Suprapubic skin (tissue), 4 donors: ENCODE data around the gene ZAR1.

Experiments
- EP300 ChIP-seq: sonication (generic); formaldehyde crosslinking; IDR thresholded peaks from one replicate; pipeline ENCODE4 v1.6.1; 2017; ENCODE audit warnings: antibody characterized with exemption
- POLR2A ChIP-seq, 2 donors: fragments of 450-650 bp; IDR thresholded peaks; one replicate each; pipeline ENCODE4 v1.6.1; 2017; ENCODE audit warnings: antibody characterized with exemption in 2 of 2, mild to moderate bottlenecking in 2 of 2, moderate library complexity in 2 of 2
- POLR2AphosphoS5 ChIP-seq, 3 donors: sonication (generic); formaldehyde crosslinking; IDR thresholded peaks; one replicate each; pipeline ENCODE4 v1.6.1; 2017; ENCODE audit warnings: antibody characterized with exemption in 3 of 3
- TF ChIP-seq, protein P1 (sequence below), 2 donors: fragments of 200-600 bp in 1 of 2; fragments of 450-650 bp in 1 of 2; sonication (generic) in 1 of 2; IDR thresholded peaks; one replicate each; pipeline ENCODE4 v1.5.1; 2016 to 2019; ENCODE audit warnings: antibody characterized with exemption in 2 of 2, mild to moderate bottlenecking in 1 of 2, moderate library complexity in 1 of 2

DNA sequence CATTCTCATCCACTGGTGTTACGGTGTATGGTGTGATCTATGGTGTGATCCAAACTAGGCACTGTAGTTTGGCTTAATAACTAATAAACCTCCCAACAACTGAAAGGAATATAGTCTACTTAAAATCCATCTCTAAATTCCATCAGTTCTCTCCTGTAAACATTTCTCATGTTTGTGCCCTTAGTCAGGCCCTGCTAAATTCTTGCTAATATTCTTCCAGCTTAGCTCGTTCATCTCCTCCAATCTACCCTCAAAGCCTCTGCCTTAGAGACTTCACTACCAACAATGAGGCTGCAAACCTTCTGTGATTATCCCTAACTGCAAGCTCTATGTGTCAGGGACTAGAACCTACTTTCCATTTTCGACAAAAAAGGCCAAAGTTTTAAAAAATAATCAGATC is 28.1 kb downstream of the ZAR1 start:
- no peak for TF ChIP-seq POLR2A (IDR thresholded peaks at IDR 0.05)
- TF ChIP-seq EP300: no peak
- TF ChIP-seq, protein P1, sequence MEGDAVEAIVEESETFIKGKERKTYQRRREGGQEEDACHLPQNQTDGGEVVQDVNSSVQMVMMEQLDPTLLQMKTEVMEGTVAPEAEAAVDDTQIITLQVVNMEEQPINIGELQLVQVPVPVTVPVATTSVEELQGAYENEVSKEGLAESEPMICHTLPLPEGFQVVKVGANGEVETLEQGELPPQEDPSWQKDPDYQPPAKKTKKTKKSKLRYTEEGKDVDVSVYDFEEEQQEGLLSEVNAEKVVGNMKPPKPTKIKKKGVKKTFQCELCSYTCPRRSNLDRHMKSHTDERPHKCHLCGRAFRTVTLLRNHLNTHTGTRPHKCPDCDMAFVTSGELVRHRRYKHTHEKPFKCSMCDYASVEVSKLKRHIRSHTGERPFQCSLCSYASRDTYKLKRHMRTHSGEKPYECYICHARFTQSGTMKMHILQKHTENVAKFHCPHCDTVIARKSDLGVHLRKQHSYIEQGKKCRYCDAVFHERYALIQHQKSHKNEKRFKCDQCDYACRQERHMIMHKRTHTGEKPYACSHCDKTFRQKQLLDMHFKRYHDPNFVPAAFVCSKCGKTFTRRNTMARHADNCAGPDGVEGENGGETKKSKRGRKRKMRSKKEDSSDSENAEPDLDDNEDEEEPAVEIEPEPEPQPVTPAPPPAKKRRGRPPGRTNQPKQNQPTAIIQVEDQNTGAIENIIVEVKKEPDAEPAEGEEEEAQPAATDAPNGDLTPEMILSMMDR (IDR thresholded peaks at IDR 0.05): no peak
- no peak for TF ChIP-seq POLR2AphosphoS5 (IDR thresholded peaks at IDR 0.05)
